NCI-H345 treated with DMSO at 0.1 percent for 48 hours (cell line): ENCODE results near the gene OR2T10.
"Not testable (repeated sequence)": the region's sequence is repeated elsewhere in the genome, so short reads cannot be mapped to it uniquely, and the experiment has no call there.

Source experiments
- DNase-seq: peaks from one replicate; lab custom pipeline; 2025; ENCODE audit not compliant: unreplicated experiment; lab: John Stamatoyannopoulos, UW

The OR2T10 gene

DNA sequence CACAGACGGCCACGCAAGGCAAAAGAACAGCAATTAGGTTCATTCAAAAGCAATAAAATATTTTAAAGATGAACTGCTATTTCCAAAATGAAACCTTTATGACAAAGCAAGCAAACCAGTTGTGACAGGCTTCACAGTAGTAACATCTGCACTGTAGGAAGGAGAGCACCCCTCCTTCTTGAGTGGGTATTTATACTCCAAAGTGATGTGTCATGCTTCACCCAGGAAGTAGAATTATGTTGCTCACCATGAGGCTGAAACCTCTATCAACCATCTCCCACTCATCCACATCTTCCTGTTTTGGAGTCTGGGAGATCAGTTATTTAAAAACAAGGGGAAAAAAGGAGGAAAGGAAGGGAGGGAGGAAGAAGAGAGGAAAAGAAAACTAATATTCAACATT lies 885 bp downstream of the OR2T10 start:
- DNase-seq, result no peak

DNA sequence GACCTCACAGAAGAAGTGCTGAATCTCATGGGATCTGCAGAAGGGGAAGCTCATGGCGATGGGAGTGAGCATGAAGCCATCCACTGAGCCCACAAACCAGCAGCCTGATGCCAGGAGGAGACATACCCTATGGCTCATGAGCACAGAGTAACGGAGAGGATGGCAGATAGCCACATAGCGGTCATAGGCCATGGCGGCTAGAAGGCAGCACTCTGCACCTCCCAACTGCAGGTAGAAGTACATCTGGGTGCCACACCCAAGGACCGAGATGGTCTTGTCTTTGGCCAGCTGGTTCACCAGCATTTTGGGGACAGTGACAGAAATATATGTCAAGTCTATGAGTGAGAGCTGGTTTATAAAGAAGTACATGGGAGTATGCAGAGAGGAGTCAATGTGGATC lies 4.3 kb downstream of the OR2T10 start:
- DNase-seq, result no peak

DNA sequence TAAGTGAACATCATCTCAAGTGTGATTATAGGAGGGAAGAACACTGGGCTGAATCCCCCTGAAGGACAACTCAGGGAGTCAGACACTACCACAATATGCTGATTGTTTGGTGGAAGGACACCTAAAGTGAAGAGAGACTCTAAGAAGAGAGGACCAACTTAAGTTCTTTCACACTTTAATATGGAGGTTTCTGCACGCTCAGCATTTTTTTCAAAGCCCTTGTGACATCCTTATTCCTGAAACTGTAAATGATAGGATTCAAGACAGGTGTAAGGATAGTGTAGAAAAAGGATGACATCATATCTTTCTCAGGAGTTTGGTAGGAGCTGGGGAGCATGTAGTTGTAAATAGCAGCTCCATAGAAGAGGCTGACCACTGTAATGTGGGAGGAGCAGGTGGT lies 4.8 kb downstream of the OR2T10 start:
- no peak for DNase-seq

DNA sequence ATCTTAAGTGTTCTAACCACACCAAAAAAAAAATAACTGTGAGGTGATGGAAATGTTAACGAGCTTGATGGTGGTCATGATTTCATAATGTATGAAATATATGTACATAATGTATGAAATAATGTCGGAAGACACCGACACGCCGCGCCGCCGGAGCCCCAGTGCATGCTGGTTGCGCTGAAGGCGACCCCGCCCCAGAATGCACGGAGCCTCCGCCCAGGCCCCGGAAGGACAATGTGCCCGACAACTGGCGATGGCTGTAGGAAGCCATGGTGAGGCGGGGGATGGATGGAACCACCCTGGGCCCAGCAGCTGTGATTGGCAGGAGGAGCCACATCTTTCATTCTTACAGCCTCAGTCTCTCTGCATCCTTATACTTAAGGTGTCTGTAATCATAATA lies 7.4 kb downstream of the OR2T10 start:
- DNase-seq, result no peak

DNA sequence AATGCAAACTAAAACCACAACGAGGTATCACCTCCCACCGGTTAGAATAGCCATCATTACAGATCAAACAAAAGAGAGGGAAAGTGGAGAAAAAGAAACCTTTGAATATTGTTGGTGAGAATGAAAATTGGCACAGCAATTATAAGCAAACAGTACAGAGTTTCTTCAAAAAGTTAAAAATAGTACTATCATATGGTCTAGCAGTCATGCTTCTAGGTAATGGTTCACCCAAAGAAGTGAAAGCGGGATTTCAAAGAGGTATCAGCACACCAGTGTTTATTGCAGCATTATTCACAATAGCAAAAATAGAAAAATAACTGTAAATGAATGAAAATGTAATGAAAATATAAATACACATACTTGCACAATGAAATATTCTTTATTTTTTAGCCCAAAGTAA lies 8.2 kb downstream of the OR2T10 start:
- no peak for DNase-seq

DNA sequence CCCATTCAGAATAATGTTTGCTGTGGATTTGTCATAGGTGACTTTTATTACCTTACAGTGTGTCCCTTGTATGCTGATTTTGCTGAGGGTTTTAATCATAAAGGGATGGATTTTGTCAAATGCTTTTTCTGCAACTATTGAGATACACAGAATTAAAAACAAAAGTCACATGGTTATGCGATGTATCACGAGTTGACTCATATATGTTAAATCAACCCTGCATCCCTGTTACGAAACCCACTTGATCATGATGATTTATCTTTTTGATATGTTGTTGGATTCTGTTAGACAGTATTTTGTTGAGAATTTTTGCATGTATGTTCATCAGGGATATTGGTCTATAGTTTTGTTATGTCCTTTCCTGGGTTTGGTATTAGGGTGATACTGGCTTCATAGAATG lies 12.2 kb downstream of the OR2T10 start:
- DNase-seq, result no peak

DNA sequence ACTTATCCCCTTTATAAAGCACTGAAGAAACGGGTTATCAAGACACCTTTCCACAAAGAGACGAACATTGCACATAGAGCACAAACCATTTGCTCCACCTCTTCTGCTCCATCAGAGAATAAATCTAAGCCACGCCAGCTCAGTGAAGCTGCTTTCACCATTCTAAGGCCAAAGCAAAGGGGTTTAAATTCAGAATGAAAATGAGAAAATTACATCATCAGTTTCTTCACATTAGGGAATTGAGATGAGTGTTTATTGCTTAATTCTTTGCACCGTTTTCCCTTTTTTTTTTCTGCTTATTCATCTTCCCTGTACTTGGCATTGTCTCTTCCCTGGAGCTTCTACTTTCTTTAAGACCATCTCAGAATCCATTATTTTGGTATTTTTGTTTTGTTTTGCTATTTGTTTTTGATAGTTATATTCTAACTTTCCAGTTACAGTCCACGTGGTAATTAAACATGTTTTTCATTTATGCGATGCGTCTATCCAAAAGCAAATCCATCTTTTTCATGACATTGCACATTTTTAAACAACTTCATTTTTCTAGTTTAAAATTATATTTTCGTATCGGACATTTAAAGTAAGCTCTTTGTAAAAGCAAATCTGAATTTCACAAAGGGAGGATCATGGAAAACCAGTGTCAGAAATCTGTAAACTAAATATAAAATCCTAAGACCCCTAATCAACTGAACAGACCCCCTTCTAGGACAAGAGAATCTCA lies 21.1 kb downstream of the OR2T10 start:
- DNase-seq, result no peak

DNA sequence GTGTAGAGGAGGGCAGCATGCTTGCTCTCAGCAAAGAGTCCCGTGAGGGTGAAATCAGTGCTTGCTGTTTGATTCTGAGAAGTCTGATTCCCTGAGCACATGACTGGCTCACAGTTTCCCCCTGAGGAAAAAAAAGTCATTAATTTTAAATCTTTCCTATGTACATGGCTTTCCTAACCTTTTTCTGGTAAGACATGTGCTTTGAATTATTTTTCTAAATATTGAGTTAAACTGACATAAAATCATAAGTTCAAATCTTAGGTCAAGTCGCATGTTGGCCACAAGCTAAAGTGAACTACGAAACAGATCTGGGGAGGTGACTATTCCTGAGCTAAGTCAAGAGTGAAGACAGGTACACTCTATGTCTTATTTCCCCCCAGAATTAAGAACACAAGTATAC lies 22.8 kb downstream of the OR2T10 start, which contains the start of gene OR2T34:
TSS of gene OR2T34 (minus strand) at position 101 of the 400 bp plus-strand sequence. CDS start at position 101, 0 bp downstream.
- not testable (repeated sequence) for DNase-seq

DNA sequence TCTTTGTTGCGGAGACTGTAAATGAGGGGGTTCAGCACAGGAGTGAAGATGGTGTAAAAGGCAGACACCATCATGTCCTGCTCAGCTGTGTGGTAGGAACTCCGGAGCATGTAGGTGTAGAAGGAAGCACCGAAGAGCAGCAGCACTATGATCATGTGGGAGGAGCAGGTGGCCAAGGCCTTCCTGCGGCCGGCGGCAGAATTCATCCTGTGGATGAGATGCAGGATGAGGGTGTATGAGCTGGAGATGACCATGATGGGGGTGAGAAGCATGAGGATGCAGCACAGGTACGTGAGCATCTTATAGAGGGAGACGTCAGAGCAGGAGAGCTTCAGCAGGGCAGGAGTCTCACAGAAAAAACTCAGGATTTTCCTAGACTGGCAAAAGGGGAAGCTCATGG lies 23.6 kb downstream of the OR2T10 start:
- DNase-seq, result not testable (repeated sequence)

DNA sequence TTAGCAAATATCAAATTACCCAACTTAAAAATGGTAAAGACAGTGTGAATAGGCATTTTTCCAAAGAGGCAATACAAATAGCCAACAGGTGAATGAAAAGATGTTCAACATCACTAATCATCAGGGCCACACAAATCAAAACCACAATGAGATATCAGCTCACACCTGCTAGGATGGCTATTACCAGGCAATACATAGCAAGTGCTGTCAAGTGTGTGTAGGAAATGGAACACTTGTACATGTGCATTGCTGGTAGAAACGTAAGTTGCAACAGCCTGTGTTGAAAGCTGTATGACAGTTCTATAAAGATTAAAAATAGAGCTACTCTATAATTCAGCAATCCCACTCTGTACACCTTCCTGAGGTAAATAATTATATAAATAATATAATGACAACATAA lies 25.5 kb downstream of the OR2T10 start:
- not testable (repeated sequence) for DNase-seq

DNA sequence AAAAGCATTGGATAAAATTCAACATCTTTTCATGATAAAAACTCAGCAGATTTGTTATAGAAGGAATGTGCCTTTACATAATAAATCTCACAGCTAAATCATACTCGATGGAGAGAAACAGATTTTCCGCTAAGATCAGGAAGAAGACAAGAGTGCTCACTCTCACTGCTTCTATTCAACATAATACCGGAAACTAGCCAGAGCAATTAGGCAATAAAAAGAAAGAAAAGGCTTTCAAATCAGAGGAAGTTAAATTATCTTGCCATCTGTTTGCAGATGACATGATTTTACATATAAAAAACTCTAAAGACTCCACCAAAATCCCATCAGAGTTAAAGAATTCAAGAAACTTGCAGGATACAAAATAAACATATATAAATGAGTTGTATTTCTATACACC lies 26.7 kb downstream of the OR2T10 start:
- not testable (repeated sequence) for DNase-seq

DNA sequence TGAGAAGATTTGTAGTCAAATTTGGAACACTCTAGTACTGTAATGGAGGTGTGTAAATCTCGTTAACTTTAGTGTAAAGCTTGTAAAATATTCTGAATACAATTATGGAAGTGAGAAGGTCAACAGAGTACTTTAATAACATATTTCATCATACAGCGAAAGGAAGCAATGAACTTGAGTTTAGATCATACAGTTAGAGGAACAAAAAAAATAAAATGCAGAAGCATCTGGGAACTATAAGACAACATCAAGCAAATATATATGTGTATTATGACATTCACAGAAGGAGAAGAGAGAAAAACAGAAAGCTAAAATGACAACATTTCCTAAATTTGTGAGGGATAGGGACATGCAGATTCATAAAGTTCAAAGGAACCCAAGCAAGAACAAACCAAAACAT lies 28.5 kb downstream of the OR2T10 start:
- not testable (repeated sequence) for DNase-seq

DNA sequence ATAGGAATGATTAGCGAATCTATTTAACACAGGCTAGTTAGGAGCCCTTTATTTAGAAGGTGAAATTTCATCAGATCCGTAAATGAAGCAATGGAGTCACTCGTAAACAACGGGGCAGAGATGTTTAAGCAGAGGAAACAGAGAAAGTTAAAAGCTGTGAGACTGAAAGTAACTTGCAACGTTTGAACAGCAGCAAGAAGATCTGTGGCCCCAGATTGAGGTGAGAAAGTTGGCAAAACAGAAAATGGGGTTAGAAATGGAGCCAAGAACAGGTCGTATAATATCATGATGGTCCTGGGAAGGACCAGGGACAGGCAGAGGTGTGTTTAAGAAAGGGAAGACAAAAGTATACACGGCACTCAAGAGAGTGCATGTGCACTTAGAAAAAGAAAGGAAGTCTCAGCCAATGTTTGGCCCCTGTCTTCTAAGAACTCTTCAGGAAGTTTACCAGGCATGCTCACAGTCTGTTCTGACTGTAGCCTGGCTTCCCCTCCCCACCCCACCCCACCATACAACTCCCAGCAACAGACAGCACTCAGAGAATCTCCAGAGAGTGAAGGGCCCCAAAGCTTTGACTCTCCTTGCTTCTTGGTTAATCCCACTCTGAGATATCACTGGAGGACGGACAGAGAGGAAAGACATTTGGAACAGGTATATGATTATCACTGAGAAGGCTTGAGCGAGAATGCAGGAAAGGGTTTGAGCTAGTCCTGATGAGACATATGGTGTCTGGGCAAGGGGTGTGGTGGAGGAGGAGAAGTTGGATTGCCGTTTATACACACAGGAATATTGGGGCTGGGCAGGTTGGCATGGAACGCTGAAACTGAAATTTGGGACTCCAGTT lies 31.7 kb downstream of the OR2T10 start:
- DNase-seq, result not testable (repeated sequence)

DNA sequence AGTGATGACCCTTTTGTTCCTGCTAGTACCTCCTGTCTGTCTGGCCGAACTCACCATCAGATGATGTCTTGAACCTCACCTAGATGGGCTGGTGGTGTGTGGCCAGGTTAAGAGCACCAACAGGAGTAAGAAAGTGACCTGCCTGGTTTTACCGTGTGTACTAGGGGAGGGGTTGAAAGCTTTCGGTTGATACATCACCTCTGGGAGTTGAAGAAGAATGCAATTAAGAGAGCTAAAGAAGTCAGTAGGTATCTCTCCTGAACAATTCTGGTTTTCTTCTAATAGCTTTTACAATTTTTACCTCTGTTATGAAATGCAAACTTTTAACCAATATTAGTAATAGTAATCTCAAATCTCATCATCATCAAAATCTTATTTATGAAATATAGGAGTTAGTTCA lies 34.8 kb downstream of the OR2T10 start, which contains the start of gene OR2T29:
TSS of gene OR2T29 (minus strand) at position 101 of the 400 bp plus-strand sequence. CDS start 3,281 bp downstream, outside the sequence.
- DNase-seq, result not testable (repeated sequence)

DNA sequence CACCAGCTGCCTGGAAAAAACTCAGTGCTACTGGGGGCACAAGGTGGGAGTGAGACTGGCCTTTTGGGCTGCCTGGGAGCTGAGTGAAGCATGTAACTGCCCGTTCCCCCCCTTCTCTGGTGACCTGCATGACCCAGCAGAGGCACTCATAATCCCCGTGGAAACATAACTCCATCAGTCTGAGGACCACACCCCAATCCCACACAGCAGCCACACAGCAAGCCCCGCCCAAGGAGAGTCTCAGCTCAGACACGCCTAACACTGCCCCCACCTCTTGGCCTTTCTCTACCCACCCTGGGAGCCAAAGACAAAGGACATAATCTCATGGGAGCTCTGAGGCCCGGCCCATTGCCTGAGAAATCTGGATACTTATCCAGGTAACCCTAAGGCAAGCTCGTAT lies 46.5 kb downstream of the OR2T10 start:
- DNase-seq, result not testable (repeated sequence)

DNA sequence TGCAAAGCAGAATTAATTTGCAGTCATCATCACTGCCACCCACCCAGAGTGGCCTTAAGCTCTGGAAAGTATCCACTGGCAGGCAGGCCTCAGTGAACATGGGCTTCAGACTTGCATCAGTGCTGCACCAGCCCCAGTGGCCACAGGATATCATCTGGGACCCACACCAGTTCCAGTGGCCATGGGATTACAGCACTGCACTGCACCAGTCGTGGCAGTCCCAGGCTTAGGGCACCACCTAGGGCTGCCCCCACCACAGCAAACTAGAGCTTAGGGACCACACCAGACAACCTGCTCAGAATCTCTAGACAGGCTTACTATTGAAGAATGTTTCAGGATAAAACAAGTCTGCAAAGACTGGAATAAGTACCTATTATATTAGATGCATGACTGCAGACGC lies 50.1 kb downstream of the OR2T10 start:
- not testable (repeated sequence) for DNase-seq
